SJCRH30 (cell line): ENCODE data around the gene WNT1. TPM values are rescaled to one million over a fixed set of nuclear protein-coding genes. Genes with fewer than 3 reads are reported as not detected.
A peak's percentile ranks its signal among the peaks of the same experiment; 100 is the strongest.

ENCODE experiments used
- DNase-seq, 2 experiments: peaks; one replicate each; pipeline ENCODE4 v3.0.0-alpha.2; 2015 to 2020
- H3K27ac ChIP-seq: fragments of 250-450 bp; sonication (Bioruptor Pico); 2 replicates; pipeline ENCODE4 v1.5.1; 2020; ENCODE audit warnings: mild to moderate bottlenecking, moderate library complexity
- H3K27me3 ChIP-seq: fragments of 250-450 bp; sonication (Bioruptor Pico); 2 replicates; pipeline ENCODE4 v1.5.1; 2020; ENCODE audit warnings: mild to moderate bottlenecking, moderate library complexity
- H3K36me3 ChIP-seq: fragments of 250-450 bp; sonication (Bioruptor Pico); 2 replicates; pipeline ENCODE4 v1.5.1; 2020; ENCODE audit warnings: mild to moderate bottlenecking, moderate library complexity
- H3K4me1 ChIP-seq: fragments of 250-450 bp; sonication (Bioruptor Pico); 2 replicates; pipeline ENCODE4 v1.5.1; 2020; ENCODE audit warnings: mild to moderate bottlenecking, moderate library complexity
- H3K4me3 ChIP-seq: fragments of 250-450 bp; sonication (Bioruptor Pico); 2 replicates; pipeline ENCODE4 v1.5.1; 2020; ENCODE audit warnings: mild to moderate bottlenecking, moderate library complexity
- H3K9me3 ChIP-seq: fragments of 250-450 bp; sonication (Bioruptor Pico); replicated peaks from 2 replicates; pipeline ENCODE4 v1.5.1; 2020; ENCODE audit warnings: mild to moderate bottlenecking, moderate library complexity
- total RNA-seq: library from RNA; depleted of rRNA; stranded (reverse); fragments of >200 nt; shearing (Covaris generic); gene quantifications from 2 replicates; pipeline ENCODE4 v1.2.3, GENCODE V29; 2014; rRNA removed

The WNT1 gene
- not detected in 2 replicates for total RNA-seq

GRCh38 chr12:48978291-48978740, at the start of gene WNT1:
Gene WNT1 (plus strand): TSS chr12:48978322. CDS start chr12:48978651, 329 bp downstream.
- H3K36me3 ChIP-seq: no peaks in the 10 kb centered on the region
- peaks cover 15% of the 10 kb centered on the region for H3K4me1 ChIP-seq
- no peak within 1 kb of the TSS for H3K27ac ChIP-seq
- H3K9me3 ChIP-seq: no peaks in the 10 kb centered on the region
- DNase-seq: no peak
- H3K4me3 ChIP-seq: no peak within 1 kb of the TSS
- no peaks in the 10 kb centered on the region for H3K27me3 ChIP-seq

- no peak overlapping the region for H3K4me3 ChIP-seq
- no peaks in the 10 kb centered on the region for H3K4me1 ChIP-seq
- no peaks in the 10 kb centered on the region for H3K27me3 ChIP-seq
- no peaks in the 10 kb centered on the region for H3K9me3 ChIP-seq
- no peak for DNase-seq
- H3K27ac ChIP-seq: no peak overlapping the region
- peaks cover 43% of the 10 kb centered on the region for H3K36me3 ChIP-seq
These were observed 48.6 kb upstream of the WNT1 start for GRCh38 chr12:48929551-48929950.

- Histone ChIP-seq H3K4me1 (no peaks in the 10 kb centered on the region), H3K27me3 (no peaks in the 10 kb centered on the region), H3K27ac (no peak overlapping the region), H3K9me3 (no peaks in the 10 kb centered on the region), H3K4me3 (no peak overlapping the region), H3K36me3 (peaks cover 43% of the 10 kb centered on the region)
- no peak for DNase-seq
These were observed 47.6 kb upstream of the WNT1 start for GRCh38 chr12:48930475-48930874.

GRCh38 chr12:48932878-48933277, 45.2 kb upstream of the WNT1 start:
- Histone ChIP-seq H3K4me3 (no peak overlapping the region), H3K27me3 (no peaks in the 10 kb centered on the region), H3K27ac (no peak overlapping the region), H3K9me3 (no peaks in the 10 kb centered on the region), H3K4me1 (no peaks in the 10 kb centered on the region), H3K36me3 (peaks cover 50% of the 10 kb centered on the region)
- no peak for DNase-seq

GRCh38 chr12:48933664-48934311, 44.3 kb upstream of the WNT1 start:
- H3K27ac ChIP-seq: no peak overlapping the region
- no peaks in the 10 kb centered on the region for H3K9me3 ChIP-seq
- no peaks in the 10 kb centered on the region for H3K4me1 ChIP-seq
- H3K36me3 ChIP-seq: peaks cover 50% of the 10 kb centered on the region
- H3K27me3 ChIP-seq: no peaks in the 10 kb centered on the region
- no peak for DNase-seq
- no peak overlapping the region for H3K4me3 ChIP-seq

- peak in 1 of 2 experiments; percentile 45 for DNase-seq
- H3K27me3 ChIP-seq: no peaks in the 10 kb centered on the region
- no peaks in the 10 kb centered on the region for H3K9me3 ChIP-seq
- no peak overlapping the region for H3K27ac ChIP-seq
- peaks cover 51% of the 10 kb centered on the region for H3K36me3 ChIP-seq
- H3K4me1 ChIP-seq: no peaks in the 10 kb centered on the region
- H3K4me3 ChIP-seq: no peak overlapping the region
These were observed 43.8 kb upstream of the WNT1 start for GRCh38 chr12:48934312-48934706.

GRCh38 chr12:48936379-48936979, 41.6 kb upstream of the WNT1 start:
- H3K27me3 ChIP-seq: no peaks in the 10 kb centered on the region
- peaks cover 48% of the 10 kb centered on the region for H3K36me3 ChIP-seq
- H3K9me3 ChIP-seq: no peaks in the 10 kb centered on the region
- no peak overlapping the region for H3K4me3 ChIP-seq
- no peaks in the 10 kb centered on the region for H3K4me1 ChIP-seq
- H3K27ac ChIP-seq: no peak overlapping the region
- DNase-seq: peak; percentile 84 to 90

- no peak overlapping the region for H3K4me3 ChIP-seq
- H3K4me1 ChIP-seq: no peaks in the 10 kb centered on the region
- DNase-seq: peak in 1 of 2 experiments; percentile 17
- H3K27ac ChIP-seq: no peak overlapping the region
- H3K36me3 ChIP-seq: peaks cover 44% of the 10 kb centered on the region
- H3K27me3 ChIP-seq: no peaks in the 10 kb centered on the region
- no peaks in the 10 kb centered on the region for H3K9me3 ChIP-seq
These were observed 41.0 kb upstream of the WNT1 start for GRCh38 chr12:48937170-48937569.

GRCh38 chr12:48938805-48939204, 39.3 kb upstream of the WNT1 start:
- no peak for DNase-seq
- H3K9me3 ChIP-seq: no peaks in the 10 kb centered on the region
- H3K36me3 ChIP-seq: peaks cover 36% of the 10 kb centered on the region
- H3K27ac ChIP-seq: no peak overlapping the region
- H3K4me3 ChIP-seq: no peak overlapping the region
- H3K27me3 ChIP-seq: no peaks in the 10 kb centered on the region
- H3K4me1 ChIP-seq: no peaks in the 10 kb centered on the region

GRCh38 chr12:48940181-48940580, 37.9 kb upstream of the WNT1 start:
- Histone ChIP-seq H3K4me3 (no peak overlapping the region), H3K4me1 (no peaks in the 10 kb centered on the region), H3K27me3 (no peaks in the 10 kb centered on the region), H3K27ac (no peak overlapping the region), H3K9me3 (no peaks in the 10 kb centered on the region), H3K36me3 (peaks cover 33% of the 10 kb centered on the region)
- no peak for DNase-seq

- H3K36me3 ChIP-seq: peaks cover 26% of the 10 kb centered on the region
- no peaks in the 10 kb centered on the region for H3K27me3 ChIP-seq
- no peak overlapping the region for H3K4me3 ChIP-seq
- H3K4me1 ChIP-seq: no peaks in the 10 kb centered on the region
- no peak overlapping the region for H3K27ac ChIP-seq
- no peaks in the 10 kb centered on the region for H3K9me3 ChIP-seq
- DNase-seq: no peak
These were observed 34.9 kb upstream of the WNT1 start for GRCh38 chr12:48943221-48943620.

- H3K4me3 ChIP-seq: no peak overlapping the region
- DNase-seq: no peak
- H3K27ac ChIP-seq: no peak overlapping the region
- no peaks in the 10 kb centered on the region for H3K4me1 ChIP-seq
- H3K9me3 ChIP-seq: no peaks in the 10 kb centered on the region
- H3K36me3 ChIP-seq: peaks cover 12% of the 10 kb centered on the region
- no peaks in the 10 kb centered on the region for H3K27me3 ChIP-seq
These were observed 31.9 kb upstream of the WNT1 start for GRCh38 chr12:48946205-48946604.

- DNase-seq: no peak
- H3K9me3 ChIP-seq: no peaks in the 10 kb centered on the region
- H3K27ac ChIP-seq: no peak overlapping the region
- H3K4me3 ChIP-seq: no peak overlapping the region
- no peaks in the 10 kb centered on the region for H3K4me1 ChIP-seq
- peaks cover 12% of the 10 kb centered on the region for H3K36me3 ChIP-seq
- no peaks in the 10 kb centered on the region for H3K27me3 ChIP-seq
These were observed 31.2 kb upstream of the WNT1 start for GRCh38 chr12:48946943-48947342.

GRCh38 chr12:48947727-48948126, 30.4 kb upstream of the WNT1 start:
- no peak overlapping the region for H3K27ac ChIP-seq
- DNase-seq: no peak
- no peaks in the 10 kb centered on the region for H3K9me3 ChIP-seq
- no peaks in the 10 kb centered on the region for H3K27me3 ChIP-seq
- H3K4me3 ChIP-seq: no peak overlapping the region
- H3K36me3 ChIP-seq: peaks cover 10% of the 10 kb centered on the region
- no peaks in the 10 kb centered on the region for H3K4me1 ChIP-seq

GRCh38 chr12:48952691-48953090, 25.4 kb upstream of the WNT1 start:
- H3K4me1 ChIP-seq: peaks cover 5% of the 10 kb centered on the region; the same call in 1 of the 2 replicates
- DNase-seq: no peak
- peaks cover 14% of the 10 kb centered on the region for H3K36me3 ChIP-seq
- no peak overlapping the region for H3K4me3 ChIP-seq
- no peaks in the 10 kb centered on the region for H3K9me3 ChIP-seq
- no peak overlapping the region for H3K27ac ChIP-seq
- no peaks in the 10 kb centered on the region for H3K27me3 ChIP-seq

GRCh38 chr12:48954061-48954460, 24.1 kb upstream of the WNT1 start:
- DNase-seq: no peak
- no peaks in the 10 kb centered on the region for H3K27me3 ChIP-seq
- peaks cover 8% of the 10 kb centered on the region; the same call in 1 of the 2 replicates for H3K4me1 ChIP-seq
- H3K9me3 ChIP-seq: no peaks in the 10 kb centered on the region
- H3K36me3 ChIP-seq: peaks cover 14% of the 10 kb centered on the region
- no peak overlapping the region for H3K4me3 ChIP-seq
- no peak overlapping the region for H3K27ac ChIP-seq
